Uterus (tissue), 4 donors: Measurements from ENCODE around the gene LMX1B. TPM values are rescaled to one million over a fixed set of nuclear protein-coding genes. Genes with fewer than 3 reads are reported as not detected.

Experiments
- DNase-seq, 2 donors: peaks; one replicate each; pipeline ENCODE4 v3.0.0-alpha.2; 2019 to 2020
- H3K27ac ChIP-seq, 2 donors: fragments of 200-600 bp; sonication (generic); 1 replicate in 1 of 2; 2 replicates in 1 of 2; pipeline ENCODE4 v1.5.1; 2016 to 2018
- H3K27me3 ChIP-seq, 2 donors: fragments of 200-600 bp; sonication (generic); one replicate each; pipeline ENCODE4 v1.5.1; 2018 to 2019; ENCODE audit warnings: control low read depth in 1 of 2
- H3K36me3 ChIP-seq, 2 donors: fragments of 200-600 bp; sonication (generic); one replicate each; pipeline ENCODE4 v1.5.1; 2019; ENCODE audit warnings: control low read depth in 1 of 2
- H3K4me1 ChIP-seq, 2 donors: fragments of 200-600 bp; sonication (generic); one replicate each; pipeline ENCODE4 v1.5.1; 2018 to 2019; ENCODE audit warnings: control low read depth in 1 of 2
- H3K4me3 ChIP-seq, 2 donors: fragments of 200-600 bp; sonication (generic); 1 replicate in 1 of 2; 2 replicates in 1 of 2; pipeline ENCODE4 v1.5.1; 2018 to 2019; ENCODE audit warnings: mild to moderate bottlenecking in 1 of 2
- H3K9me3 ChIP-seq, 2 donors: fragments of 200-600 bp; sonication (generic); one replicate each; pipeline ENCODE4 v1.5.1; 2019; ENCODE audit warnings: control low read depth in 1 of 2
- POLR2A ChIP-seq, 2 donors: fragments of 450-650 bp; IDR thresholded peaks; one replicate each; pipeline ENCODE4 v1.6.1; 2016; ENCODE audit warnings: antibody characterized with exemption in 2 of 2, mild to moderate bottlenecking in 1 of 2, moderate library complexity in 1 of 2
- intact Hi-C: fragments of 100-400 bp; cut with DNase I; formaldehyde crosslinking; loops from one replicate; pipeline ENCODE4 v1.15.1; 2023; ENCODE audit warnings: low total_unique reads
- total RNA-seq, 4 donors: library from RNA; depleted of rRNA in 3 of 4; stranded (reverse); fragments of >200 nt in 3 of 4; gene quantifications; one replicate each; pipeline versions ENCODE4 v1.1.0 to v1.2.4, GENCODE V29; 2014 to 2023
- TF ChIP-seq, protein P1 (sequence below), 4 experiments: fragments of 200-600 bp in 2 of 4; fragments of 450-650 bp in 2 of 4; sonication (generic) in 2 of 4; IDR thresholded peaks; one replicate each; pipeline ENCODE4 v1.5.1; 2016 to 2019; ENCODE audit warnings: antibody characterized with exemption in 4 of 4, mild to moderate bottlenecking in 2 of 4, moderate library complexity in 1 of 4
- donor health status: DM: yes; HTN: yes; CAD: no.

Gene LMX1B
- total RNA-seq, 4 donors from 2014 or later = not detected

DNA sequence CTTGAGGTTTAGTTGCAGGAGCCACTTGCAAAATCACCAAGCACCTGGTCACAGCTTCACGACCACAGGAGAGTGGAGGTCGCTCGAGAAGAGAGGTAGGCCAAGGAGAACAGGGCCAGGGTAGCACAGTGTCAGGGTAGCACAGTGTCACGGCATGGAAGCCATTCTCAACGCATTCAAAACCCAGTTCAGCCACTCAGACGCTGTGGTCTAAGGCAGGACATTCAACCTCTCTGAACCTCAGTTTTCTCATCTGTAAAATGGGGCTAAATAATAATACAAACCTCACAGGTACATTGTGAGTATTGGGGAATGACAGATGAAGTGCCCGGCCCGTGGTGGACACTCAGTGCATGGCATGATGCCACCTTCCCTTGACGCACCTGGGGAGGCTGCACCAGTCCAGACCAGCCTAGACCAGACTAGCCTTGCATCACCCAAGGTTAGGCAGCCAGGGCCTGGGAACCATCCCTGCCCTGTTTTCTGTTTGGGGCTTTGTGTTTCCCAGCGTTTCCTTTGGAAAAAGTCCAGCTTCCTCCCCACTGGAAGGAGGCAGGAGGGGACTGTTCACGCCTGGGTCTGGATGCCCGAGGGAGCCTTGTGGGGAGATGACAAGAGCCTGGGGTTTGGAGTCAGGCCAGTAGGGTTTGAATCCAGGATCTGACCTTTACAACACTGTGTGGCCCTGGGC, 7.8 kb upstream of the LMX1B start:
- no peak for DNase-seq
- Histone ChIP-seq H3K9me3 (no peaks in the 10 kb centered on the region), H3K4me3 (no peak overlapping the region), H3K36me3 (no peaks in the 10 kb centered on the region), H3K4me1 (peaks cover 0 to 5% of the 10 kb centered on the region in 2 donors), H3K27me3 (peaks cover 0 to 15% of the 10 kb centered on the region in 2 donors), H3K27ac (no peak overlapping the region)
- intact Hi-C loops = no loop called here
- no peak for TF ChIP-seq POLR2A (IDR thresholded peaks at IDR 0.05)
- TF ChIP-seq, protein P1, sequence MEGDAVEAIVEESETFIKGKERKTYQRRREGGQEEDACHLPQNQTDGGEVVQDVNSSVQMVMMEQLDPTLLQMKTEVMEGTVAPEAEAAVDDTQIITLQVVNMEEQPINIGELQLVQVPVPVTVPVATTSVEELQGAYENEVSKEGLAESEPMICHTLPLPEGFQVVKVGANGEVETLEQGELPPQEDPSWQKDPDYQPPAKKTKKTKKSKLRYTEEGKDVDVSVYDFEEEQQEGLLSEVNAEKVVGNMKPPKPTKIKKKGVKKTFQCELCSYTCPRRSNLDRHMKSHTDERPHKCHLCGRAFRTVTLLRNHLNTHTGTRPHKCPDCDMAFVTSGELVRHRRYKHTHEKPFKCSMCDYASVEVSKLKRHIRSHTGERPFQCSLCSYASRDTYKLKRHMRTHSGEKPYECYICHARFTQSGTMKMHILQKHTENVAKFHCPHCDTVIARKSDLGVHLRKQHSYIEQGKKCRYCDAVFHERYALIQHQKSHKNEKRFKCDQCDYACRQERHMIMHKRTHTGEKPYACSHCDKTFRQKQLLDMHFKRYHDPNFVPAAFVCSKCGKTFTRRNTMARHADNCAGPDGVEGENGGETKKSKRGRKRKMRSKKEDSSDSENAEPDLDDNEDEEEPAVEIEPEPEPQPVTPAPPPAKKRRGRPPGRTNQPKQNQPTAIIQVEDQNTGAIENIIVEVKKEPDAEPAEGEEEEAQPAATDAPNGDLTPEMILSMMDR (IDR thresholded peaks at IDR 0.05) = no peak

DNA sequence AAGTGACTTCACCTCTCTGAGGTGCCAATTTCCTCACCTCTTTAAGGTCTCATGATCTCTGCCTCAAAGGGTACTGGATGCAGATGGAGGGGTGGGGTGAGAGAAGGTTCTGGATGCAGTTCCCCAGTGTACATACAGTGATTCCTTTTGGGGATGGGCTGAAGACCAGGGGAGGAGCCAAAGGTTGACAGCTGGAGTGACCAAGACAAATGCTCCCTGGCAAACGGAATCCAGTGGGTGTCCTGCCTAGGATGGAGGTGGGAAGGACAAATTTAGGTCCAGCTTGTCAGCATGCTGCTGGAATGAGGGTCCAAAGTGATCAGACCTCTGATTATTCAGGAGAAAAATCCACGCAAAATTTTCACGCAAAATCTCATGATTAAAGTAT, 7.3 kb upstream of the LMX1B start:
- H3K4me3 ChIP-seq = no peak overlapping the region
- intact Hi-C loops = no loop called here
- H3K9me3 ChIP-seq = no peaks in the 10 kb centered on the region
- DNase-seq = no peak
- TF ChIP-seq POLR2A (IDR thresholded peaks at IDR 0.05) = no peak
- TF ChIP-seq, protein P1 (IDR thresholded peaks at IDR 0.05) = no peak
- no peaks in the 10 kb centered on the region for H3K36me3 ChIP-seq
- H3K4me1 ChIP-seq = peaks cover 0 to 10% of the 10 kb centered on the region in 2 donors
- H3K27me3 ChIP-seq = peaks cover 3 to 20% of the 10 kb centered on the region in 2 donors
- no peak overlapping the region for H3K27ac ChIP-seq

DNA sequence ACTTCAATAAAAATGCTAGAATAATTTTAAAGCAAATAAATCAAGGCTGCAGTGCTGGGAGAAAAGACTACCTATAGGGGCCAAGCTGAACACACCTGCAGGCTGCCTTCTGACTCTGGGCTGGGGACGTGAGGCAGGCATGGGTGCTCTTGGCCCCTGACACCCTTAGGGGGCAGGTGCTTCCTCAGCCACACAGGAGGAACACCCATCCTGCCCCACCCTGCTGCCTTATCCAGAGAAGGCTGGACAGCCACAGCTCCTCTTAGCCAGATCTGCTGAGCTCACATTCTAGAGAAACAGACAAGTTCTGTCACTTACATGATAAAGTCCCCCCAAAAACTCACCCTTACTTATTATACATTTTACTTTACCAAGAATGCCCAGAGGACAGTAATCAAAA, 6.6 kb upstream of the LMX1B start:
- H3K27me3 ChIP-seq = peaks cover 7 to 25% of the 10 kb centered on the region in 2 donors
- peaks cover 0 to 14% of the 10 kb centered on the region in 2 donors for H3K4me1 ChIP-seq
- TF ChIP-seq POLR2A (IDR thresholded peaks at IDR 0.05) = no peak
- TF ChIP-seq, protein P1 (IDR thresholded peaks at IDR 0.05) = no peak
- H3K4me3 ChIP-seq = no peak overlapping the region
- intact Hi-C loops = no loop called here
- no peak overlapping the region for H3K27ac ChIP-seq
- no peaks in the 10 kb centered on the region for H3K9me3 ChIP-seq
- no peaks in the 10 kb centered on the region for H3K36me3 ChIP-seq
- no peak for DNase-seq

DNA sequence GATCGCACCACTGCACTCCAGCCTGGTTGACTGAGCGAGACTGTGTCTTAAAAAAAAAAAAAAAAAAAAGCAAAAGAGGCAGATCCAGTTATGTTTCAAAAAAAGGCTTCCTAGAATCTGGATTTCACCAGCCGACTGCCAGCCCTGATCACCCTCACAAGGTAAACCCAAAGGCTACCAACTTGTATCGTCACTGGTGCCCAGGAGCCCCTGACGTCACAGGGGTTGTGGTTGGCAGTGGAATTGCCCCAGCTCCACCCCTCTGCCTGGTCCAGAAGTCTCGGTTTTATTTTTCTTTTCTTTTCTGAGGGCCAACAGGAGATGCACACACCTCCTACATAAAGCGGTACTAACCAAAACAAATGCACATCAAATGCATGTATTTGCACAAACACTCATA, 6.0 kb upstream of the LMX1B start:
- H3K4me3 ChIP-seq = no peak overlapping the region
- intact Hi-C loops = no loop called here
- no peaks in the 10 kb centered on the region for H3K36me3 ChIP-seq
- no peak for DNase-seq
- no peak for TF ChIP-seq POLR2A (IDR thresholded peaks at IDR 0.05)
- TF ChIP-seq, protein P1 (IDR thresholded peaks at IDR 0.05) = no peak
- peaks cover 0 to 19% of the 10 kb centered on the region in 2 donors for H3K4me1 ChIP-seq
- H3K27ac ChIP-seq = no peak overlapping the region
- H3K27me3 ChIP-seq = peaks cover 8 to 28% of the 10 kb centered on the region in 2 donors
- H3K9me3 ChIP-seq = no peaks in the 10 kb centered on the region

DNA sequence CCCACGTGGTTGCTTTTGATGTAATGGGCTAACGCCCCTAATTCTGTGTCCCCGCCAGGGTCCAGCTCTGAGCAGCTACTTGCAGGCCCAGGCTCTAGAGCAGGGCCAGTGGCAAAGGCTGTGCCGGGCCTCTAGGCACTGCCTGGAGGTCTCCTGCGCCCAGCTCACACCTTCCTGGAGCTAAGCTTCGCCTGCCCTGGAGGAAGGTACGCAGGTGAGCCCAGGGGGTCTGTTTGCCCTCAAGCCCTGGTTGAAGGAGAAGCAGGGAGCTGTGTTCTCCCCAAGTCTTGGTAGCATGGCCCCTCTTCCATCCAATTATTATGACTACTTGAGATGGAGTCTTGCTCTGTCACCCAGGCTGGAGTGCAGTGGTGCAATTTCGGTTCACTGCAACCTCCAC, 5.2 kb upstream of the LMX1B start:
- Histone ChIP-seq H3K36me3 (no peaks in the 10 kb centered on the region), H3K27me3 (peaks cover 10 to 33% of the 10 kb centered on the region in 2 donors), H3K9me3 (no peaks in the 10 kb centered on the region), H3K27ac (no peak overlapping the region), H3K4me3 (no peak overlapping the region), H3K4me1 (peaks cover 0 to 25% of the 10 kb centered on the region in 2 donors)
- intact Hi-C loops = no loop called here
- DNase-seq = no peak
- no peak for TF ChIP-seq POLR2A (IDR thresholded peaks at IDR 0.05)
- TF ChIP-seq, protein P1 (IDR thresholded peaks at IDR 0.05) = no peak
